AG09309 (cell line): ENCODE results near the gene CRADD.

Source experiments
- DNase-seq: peaks from one replicate; pipeline ENCODE4 v3.0.0-alpha.2; 2010; ENCODE audit warnings: low read depth
- H3K4me3 ChIP-seq: 2 replicates; pipeline ENCODE4 v1.5.1; 2011; ENCODE audit warnings: mild to moderate bottlenecking, low read depth, low read length, moderate library complexity; ENCODE audit not compliant: control insufficient read depth
- CTCF ChIP-seq: IDR thresholded peaks from 2 replicates; pipeline ENCODE4 v1.5.1; 2011; ENCODE audit warnings: mild to moderate bottlenecking, low read depth, low read length, inconsistent platforms; ENCODE audit not compliant: insufficient read depth, control insufficient read depth; ENCODE audit errors: missing control alignments

CRADD gene

GRCh38 chr12:93667672-93668071 lies 9.5 kb upstream of the CRADD start:
- DNase-seq, result no peak
- TF ChIP-seq CTCF, result no peak

GRCh38 chr12:93668919-93669418 lies 8.2 kb upstream of the CRADD start:
- DNase-seq, result no peak

More at GRCh38 chr12:93667672-93668071, 9.5 kb upstream of the CRADD start:
- H3K4me3 ChIP-seq, result no peak overlapping the region

GRCh38 chr12:93669452-93669851 lies 7.7 kb upstream of the CRADD start:
- no peak for TF ChIP-seq CTCF
- no peak overlapping the region for H3K4me3 ChIP-seq
- no peak for DNase-seq

More at GRCh38 chr12:93668919-93669418, 8.2 kb upstream of the CRADD start:
- no peak overlapping the region for H3K4me3 ChIP-seq
- TF ChIP-seq CTCF, result no peak

- no peak for DNase-seq
- H3K4me3 ChIP-seq, result no peak overlapping the region
- no peak for TF ChIP-seq CTCF
Observed at GRCh38 chr12:93670104-93670503, 7.1 kb upstream of the CRADD start.

- H3K4me3 ChIP-seq, result no peak overlapping the region
- no peak for TF ChIP-seq CTCF
- no peak for DNase-seq
Observed at GRCh38 chr12:93671044-93671443, 6.1 kb upstream of the CRADD start.

- H3K4me3 ChIP-seq, result no peak overlapping the region
- TF ChIP-seq CTCF, result no peak
- no peak for DNase-seq
Observed at GRCh38 chr12:93673084-93673483, 4.1 kb upstream of the CRADD start.

- TF ChIP-seq CTCF, result no peak
- H3K4me3 ChIP-seq, result no peak overlapping the region
Observed at GRCh38 chr12:93674386-93674785, 2.8 kb upstream of the CRADD start.

More at GRCh38 chr12:93674386-93674785, 2.8 kb upstream of the CRADD start:
- no peak for DNase-seq
